Esophagus muscularis mucosa (tissue), 4 donors: ENCODE measurements around the gene KIF19.

Source experiments
- EP300 ChIP-seq: sonication (generic); formaldehyde crosslinking; IDR thresholded peaks from one replicate; pipeline ENCODE4 v1.6.1; 2017; ENCODE audit warnings: antibody characterized with exemption
- POLR2A ChIP-seq: fragments of 450-650 bp; IDR thresholded peaks from one replicate; pipeline ENCODE4 v1.6.1; 2017; ENCODE audit warnings: antibody characterized with exemption, moderate library complexity, mild to moderate bottlenecking, low read depth
- TF ChIP-seq, protein P1 (sequence below), 3 experiments: fragments of 200-600 bp in 2 of 3; fragments of 450-650 bp in 1 of 3; sonication (generic) in 2 of 3; IDR thresholded peaks; one replicate each; pipeline ENCODE4 v1.5.1; 2017 to 2019; ENCODE audit warnings: antibody characterized with exemption in 3 of 3, mild to moderate bottlenecking in 2 of 3, moderate library complexity in 1 of 3

DNA sequence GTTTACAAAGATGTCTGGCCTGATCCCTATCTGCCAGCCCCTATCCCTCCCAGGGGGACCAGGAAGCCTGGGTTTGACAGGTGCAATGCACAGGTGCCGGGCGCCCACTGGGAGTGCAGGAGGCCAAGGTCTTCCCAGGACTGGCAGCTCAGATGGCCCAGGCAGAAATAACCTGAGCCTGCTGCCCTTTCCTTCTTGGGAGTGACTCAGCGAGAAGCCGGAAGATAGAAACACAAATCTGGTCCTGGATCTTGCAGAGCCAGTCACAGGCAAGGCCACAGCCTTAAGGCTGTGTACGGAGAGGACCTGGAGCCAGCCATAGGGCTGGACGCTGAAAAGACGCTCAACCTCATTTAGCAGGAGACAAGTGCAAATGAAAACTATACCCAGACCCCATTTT is 69.0 kb downstream of the KIF19 start:
- TF ChIP-seq, protein P1, sequence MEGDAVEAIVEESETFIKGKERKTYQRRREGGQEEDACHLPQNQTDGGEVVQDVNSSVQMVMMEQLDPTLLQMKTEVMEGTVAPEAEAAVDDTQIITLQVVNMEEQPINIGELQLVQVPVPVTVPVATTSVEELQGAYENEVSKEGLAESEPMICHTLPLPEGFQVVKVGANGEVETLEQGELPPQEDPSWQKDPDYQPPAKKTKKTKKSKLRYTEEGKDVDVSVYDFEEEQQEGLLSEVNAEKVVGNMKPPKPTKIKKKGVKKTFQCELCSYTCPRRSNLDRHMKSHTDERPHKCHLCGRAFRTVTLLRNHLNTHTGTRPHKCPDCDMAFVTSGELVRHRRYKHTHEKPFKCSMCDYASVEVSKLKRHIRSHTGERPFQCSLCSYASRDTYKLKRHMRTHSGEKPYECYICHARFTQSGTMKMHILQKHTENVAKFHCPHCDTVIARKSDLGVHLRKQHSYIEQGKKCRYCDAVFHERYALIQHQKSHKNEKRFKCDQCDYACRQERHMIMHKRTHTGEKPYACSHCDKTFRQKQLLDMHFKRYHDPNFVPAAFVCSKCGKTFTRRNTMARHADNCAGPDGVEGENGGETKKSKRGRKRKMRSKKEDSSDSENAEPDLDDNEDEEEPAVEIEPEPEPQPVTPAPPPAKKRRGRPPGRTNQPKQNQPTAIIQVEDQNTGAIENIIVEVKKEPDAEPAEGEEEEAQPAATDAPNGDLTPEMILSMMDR (IDR thresholded peaks at IDR 0.05) = no peak
- TF ChIP-seq POLR2A (no peak), EP300 (no peak)
